Heart left ventricle (tissue), 13 donors: ENCODE data around the gene NELFB.

ENCODE experiments used
- POLR2A ChIP-seq, 2 donors: fragments of 450-650 bp; IDR thresholded peaks; one replicate each; pipeline ENCODE4 v1.6.1; 2017; ENCODE audit warnings: antibody characterized with exemption in 2 of 2, mild to moderate bottlenecking in 2 of 2, moderate library complexity in 2 of 2
- TF ChIP-seq, protein P1 (sequence below), 12 donors: fragments of 200-600 bp; sonication (generic) in 4 of 12; IDR thresholded peaks; one replicate each; pipeline versions ENCODE4 v1.5.0 to v1.8.0; 2018 to 2022; ENCODE audit warnings: antibody characterized with exemption in 12 of 12, mild to moderate bottlenecking in 5 of 12
- donor health status: ischemic (EF 13 %, LVEDD 7.1; RV severe dilation, severe dysfunction).
- donor health status: DM: no; HTN: yes; CAD: no.
- donor health status: DM: no; HTN: no; CAD: no.
- donor health status: ischemic (EF 25% LVEDD 6.9; RV normal size, moderate dysfunction).
- donor health status: ischemic (EF 25% LVEDD 5.7; RV mildly dilated, moderate dysfunction).
- donor health status: ischemic (EF 35%, LVEDD 5.7; RV mildly dilated, moderate dysfunction).
- donor health status: nonischemic (EF 11% LVEDD 7.7; RV severe dilation, severe dysfunction).
- donor health status: DM: yes; HTN: yes; CAD: no.
- donor health status: PGD.
- donor health status: ischemic (EF 29% LVEDD 5.4; RV normal size, mild dysfunction).
- donor health status: nonischemic (EF 23%, LVEDD 6.1; RV moderate dilation, normal function).

DNA sequence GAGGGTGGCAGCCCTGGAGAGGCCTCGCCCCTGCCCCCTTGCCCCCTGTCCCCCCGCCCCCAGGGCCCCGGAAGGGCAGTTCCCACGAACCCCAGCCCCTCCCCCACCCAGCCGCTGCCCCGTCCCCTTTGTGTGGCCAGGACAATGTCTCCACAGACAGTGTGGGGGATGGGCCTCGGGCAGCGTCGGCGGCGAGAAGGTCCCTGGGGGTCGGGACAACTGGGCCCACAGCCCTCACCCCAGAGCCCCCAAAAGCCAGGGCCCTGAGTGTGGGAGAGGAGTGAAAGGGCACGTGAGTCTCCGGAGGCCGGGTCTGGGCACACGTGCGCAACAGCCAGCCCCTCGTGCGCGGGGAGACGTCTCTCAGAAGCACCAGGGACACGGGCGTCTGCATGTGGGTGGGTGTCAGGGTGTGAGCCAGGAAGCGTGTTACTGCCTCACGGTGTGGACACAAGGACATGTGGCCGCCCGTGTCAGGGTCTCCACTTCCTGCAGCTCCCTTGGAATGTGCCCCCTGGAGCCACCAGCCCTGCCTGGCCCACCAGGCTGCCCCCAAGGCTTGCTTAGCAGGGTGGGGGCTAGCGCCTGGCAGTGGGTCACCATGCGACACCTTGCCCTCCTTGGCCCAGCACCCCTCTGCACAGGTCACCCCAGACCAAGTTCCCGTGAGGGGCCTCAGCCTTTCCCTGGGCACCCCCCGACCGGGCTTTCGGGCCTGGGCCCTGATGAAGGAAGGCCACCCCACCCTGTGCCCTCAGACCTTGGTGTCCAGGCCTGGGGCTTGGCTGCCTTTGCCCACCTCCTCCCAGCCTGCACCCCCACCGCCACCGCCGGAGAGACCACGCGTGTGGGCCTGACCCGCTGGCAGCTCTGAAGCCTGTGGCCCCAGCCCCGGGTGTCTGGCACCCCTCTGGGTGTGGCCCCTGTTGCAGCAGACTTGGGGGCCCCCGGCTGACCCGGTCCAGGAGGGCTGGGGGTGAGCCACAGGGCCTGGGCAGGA is 59.7 kb downstream of the NELFB start:
- TF ChIP-seq POLR2A (IDR thresholded peaks at IDR 0.05) = no peak
- TF ChIP-seq, protein P1, sequence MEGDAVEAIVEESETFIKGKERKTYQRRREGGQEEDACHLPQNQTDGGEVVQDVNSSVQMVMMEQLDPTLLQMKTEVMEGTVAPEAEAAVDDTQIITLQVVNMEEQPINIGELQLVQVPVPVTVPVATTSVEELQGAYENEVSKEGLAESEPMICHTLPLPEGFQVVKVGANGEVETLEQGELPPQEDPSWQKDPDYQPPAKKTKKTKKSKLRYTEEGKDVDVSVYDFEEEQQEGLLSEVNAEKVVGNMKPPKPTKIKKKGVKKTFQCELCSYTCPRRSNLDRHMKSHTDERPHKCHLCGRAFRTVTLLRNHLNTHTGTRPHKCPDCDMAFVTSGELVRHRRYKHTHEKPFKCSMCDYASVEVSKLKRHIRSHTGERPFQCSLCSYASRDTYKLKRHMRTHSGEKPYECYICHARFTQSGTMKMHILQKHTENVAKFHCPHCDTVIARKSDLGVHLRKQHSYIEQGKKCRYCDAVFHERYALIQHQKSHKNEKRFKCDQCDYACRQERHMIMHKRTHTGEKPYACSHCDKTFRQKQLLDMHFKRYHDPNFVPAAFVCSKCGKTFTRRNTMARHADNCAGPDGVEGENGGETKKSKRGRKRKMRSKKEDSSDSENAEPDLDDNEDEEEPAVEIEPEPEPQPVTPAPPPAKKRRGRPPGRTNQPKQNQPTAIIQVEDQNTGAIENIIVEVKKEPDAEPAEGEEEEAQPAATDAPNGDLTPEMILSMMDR (IDR thresholded peaks at IDR 0.05) = no peak
